Measurements from ENCODE around the gene MS4A13.
A peak's percentile ranks its signal among the peaks of the same experiment; 100 is the strongest.
"Not testable (repeated sequence)": the region's sequence is repeated elsewhere in the genome, so short reads cannot be mapped to it uniquely, and the experiment has no call there.

The MS4A13 gene

DNA sequence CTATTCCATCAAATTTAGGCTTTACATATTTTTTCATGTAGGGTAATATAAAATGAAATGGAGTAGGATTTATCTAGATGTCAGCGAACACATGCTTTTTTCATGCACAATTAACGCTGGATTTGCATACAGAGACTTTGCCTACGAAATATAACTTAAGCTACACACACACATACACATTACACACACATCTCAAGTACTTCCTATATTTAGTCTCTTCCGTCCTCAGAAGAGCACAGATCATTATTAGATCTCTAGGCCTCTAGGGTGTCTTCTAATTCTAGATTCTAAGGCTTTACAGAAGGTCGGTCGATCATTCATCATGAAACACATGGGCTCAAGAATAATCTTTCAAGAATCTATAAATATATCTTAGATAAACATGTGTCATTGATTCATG lies 3.8 kb upstream of the MS4A13 start:
- TF ChIP-seq, protein P1, sequence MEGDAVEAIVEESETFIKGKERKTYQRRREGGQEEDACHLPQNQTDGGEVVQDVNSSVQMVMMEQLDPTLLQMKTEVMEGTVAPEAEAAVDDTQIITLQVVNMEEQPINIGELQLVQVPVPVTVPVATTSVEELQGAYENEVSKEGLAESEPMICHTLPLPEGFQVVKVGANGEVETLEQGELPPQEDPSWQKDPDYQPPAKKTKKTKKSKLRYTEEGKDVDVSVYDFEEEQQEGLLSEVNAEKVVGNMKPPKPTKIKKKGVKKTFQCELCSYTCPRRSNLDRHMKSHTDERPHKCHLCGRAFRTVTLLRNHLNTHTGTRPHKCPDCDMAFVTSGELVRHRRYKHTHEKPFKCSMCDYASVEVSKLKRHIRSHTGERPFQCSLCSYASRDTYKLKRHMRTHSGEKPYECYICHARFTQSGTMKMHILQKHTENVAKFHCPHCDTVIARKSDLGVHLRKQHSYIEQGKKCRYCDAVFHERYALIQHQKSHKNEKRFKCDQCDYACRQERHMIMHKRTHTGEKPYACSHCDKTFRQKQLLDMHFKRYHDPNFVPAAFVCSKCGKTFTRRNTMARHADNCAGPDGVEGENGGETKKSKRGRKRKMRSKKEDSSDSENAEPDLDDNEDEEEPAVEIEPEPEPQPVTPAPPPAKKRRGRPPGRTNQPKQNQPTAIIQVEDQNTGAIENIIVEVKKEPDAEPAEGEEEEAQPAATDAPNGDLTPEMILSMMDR (IDR thresholded peaks at IDR 0.05; ENCODE audit: extremely low read depth, missing control alignments), result no peak
- DNase-seq (ENCODE audit: low spot score), result no peak

DNA sequence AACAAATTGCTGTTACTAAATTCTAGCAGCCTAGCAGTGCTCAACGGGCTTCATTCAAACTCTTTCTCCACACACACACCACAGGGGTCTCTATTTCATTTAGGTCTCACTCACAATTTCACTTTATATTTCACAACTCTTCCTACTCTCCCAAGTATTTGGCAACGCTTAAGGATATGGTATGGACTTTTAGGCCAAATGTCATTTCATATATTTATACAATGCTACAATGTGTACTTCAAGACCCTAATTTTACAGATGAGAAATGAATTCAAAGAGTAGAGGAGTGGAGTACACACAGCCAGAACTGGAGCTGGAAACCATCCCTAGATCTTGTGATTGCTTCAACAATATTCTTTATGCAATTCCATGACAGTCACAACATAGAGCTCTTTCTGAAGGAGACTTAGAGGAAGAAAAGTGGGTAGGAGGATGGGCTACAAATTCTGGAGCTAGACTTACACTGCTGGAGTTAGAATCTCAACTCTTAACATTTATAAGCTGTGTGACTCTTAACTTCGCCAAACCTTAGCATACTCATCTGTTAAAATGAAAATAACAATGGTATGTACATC lies 2.5 kb upstream of the MS4A13 start:
- DNase-seq (ENCODE audit: low spot score), result no peak

DNA sequence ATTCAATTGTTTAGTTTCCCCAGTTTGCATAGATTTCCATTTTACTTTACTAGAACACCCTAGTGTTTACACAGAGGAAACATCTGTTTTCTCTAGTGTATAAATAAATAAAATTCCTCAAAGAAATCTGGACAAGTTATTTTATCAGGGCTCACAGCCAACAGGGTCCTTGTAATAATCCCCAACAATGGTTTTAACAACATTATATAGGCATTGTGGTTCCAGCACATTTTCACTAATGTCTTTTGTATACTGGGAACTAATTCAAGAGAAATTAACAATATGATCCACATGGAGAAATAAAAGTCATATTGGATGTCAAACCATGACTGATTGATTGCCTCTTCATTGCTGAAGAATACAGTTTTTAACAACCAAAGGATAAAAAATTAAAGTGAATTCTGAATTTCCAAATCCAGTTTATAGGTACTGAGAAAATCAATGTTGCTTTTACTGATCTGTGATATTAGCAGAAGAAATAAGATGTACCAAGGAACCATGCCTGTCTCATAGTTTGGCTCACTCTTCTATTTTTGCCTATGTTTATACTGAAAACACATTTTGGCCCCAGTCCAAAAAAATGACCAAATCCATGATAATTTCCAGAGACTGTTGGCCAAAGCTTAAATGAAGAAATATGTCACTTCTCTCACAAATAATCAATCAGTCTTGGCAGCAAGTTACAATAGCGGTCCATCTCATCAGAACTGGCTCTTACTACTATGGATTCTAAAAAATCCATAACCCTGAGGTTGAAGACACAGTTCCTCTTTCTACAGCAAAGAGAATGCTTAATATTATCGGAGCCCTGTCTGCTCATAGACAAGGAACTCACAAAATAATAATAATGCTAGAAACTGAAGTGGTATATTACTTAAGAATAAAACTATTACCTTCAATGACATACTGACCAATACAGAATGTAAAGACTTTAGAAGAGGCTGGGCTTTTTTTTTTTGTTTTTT lies 1.4 kb upstream of the MS4A13 start:
- DNase-seq (ENCODE audit: low spot score), result no peak

More for the DNA sequence above, 2.5 kb upstream of the MS4A13 start:
- TF ChIP-seq, protein P1 (IDR thresholded peaks at IDR 0.05; ENCODE audit: extremely low read depth, missing control alignments), result no peak

DNA sequence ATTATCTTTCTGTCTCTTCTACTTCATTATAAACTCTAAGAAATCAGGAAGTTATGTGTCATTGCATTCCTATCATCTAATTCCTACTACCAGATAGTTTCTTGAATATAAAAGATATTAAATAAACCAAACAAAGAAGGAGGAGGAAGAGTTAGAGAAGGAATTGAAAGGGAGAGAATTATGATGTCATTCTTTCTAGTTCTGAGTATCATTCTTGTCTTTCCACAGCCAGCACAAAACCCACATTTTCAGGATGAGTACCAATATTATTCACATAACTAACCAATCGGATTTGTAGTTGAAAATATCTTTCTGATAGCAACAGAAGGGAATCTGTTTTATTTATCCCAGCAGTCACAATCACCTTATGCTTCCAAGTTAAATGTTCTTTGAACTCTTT lies 13.3 kb downstream of the MS4A13 start:
- DNase-seq (ENCODE audit: low spot score), result no peak
- TF ChIP-seq, protein P1 (IDR thresholded peaks at IDR 0.05; ENCODE audit: extremely low read depth, missing control alignments), result no peak

More for the DNA sequence above, 1.4 kb upstream of the MS4A13 start:
- TF ChIP-seq, protein P1 (IDR thresholded peaks at IDR 0.05; ENCODE audit: extremely low read depth, missing control alignments), result no peak

- TF ChIP-seq, protein P1 (IDR thresholded peaks at IDR 0.05; ENCODE audit: extremely low read depth, missing control alignments), result no peak
- DNase-seq (ENCODE audit: low spot score), result peak; percentile 25
Measured at GRCh38 chr11:60528934-60529333, 13.7 kb downstream of the MS4A13 start.

GRCh38 chr11:60530454-60531100 lies 15.4 kb downstream of the MS4A13 start:
- TF ChIP-seq, protein P1 (IDR thresholded peaks at IDR 0.05; ENCODE audit: extremely low read depth, missing control alignments), result no peak
- DNase-seq (ENCODE audit: low spot score), result no peak

DNA sequence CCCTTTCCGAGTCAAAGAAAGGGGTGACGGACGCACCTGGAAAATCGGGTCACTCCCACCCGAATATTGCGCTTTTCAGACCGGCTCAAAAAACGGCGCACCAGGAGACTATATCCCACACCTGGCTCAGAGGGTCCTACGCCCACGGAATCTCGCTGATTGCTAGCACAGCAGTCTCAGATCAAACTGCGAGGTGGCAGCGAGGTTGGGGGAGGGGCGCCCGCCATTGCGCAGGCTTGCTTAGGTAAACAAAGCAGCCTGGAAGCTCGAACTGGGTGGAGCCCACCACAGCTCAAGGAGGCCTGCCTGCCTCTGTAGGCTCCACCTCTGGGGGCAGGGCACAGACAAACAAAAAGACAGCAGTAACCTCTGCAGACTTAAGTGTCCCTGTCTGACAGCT lies 17.2 kb downstream of the MS4A13 start:
- DNase-seq (ENCODE audit: low spot score), result not testable (repeated sequence)

GRCh38 chr11:60538627-60539026 lies 23.4 kb downstream of the MS4A13 start:
- DNase-seq (ENCODE audit: low spot score), result not testable (repeated sequence)
